Measurements from ENCODE around the gene CARD19.

The CARD19 gene

DNA sequence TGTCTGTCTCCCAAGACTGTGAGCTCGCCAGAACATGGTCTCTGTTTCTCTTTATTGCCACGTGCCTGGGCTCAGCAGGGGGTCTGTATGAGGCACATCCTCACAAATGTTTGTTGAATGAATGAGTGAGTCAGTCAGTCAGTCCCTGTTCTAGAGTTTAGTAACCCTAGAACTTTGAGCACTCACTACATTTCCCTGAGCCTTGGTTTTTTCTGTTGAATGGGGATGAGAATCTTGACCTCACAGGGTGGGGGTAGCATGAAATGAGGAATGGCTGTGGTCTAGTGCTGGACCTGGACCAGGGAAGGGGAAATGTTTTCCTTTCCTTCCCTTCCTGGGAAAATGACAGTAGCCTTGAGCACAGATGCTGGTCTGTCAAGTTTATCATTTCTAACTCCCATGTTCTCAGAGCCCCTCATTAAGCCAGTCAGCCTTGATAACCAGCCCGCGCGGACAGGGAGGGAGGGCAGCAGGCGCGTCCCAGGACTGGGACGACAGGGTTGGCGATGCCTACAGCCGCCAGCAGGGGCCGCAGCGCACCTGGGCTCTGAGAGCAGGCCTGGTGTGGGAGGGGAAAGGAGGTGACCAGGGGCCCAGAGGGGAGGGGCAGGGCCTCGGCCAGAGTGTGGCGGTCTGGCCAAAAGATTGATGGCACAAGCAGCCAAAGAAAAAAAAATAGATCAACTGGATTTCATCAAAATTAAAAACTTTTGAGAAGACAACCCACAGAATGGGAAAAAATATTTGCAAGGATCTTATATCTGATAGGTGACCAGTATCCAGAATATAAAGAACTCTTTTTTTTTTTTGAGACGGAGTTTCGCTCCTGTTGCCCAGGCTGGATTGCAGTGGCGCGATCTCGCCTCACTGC is 63.8 kb downstream of the CARD19 start:
- no peak overlapping the region for H3K4me3 ChIP-seq
- DNase-seq (ENCODE audit: low spot score in 2 of 2), result peak; percentile 77 to 93
- no peaks in the 10 kb centered on the region for H3K36me3 ChIP-seq (replicated peaks)
- no peaks in the 10 kb centered on the region for H3K9me3 ChIP-seq
- no peaks in the 10 kb centered on the region for H3K4me1 ChIP-seq
- in situ Hi-C loops (cut with MboI; ENCODE audit: low sequenced_read_pairs), result loop anchor here (5.0 to 25.0 kb wide), 2 partner anchors 142 to 802 kb away; partner anchors contain the start of gene BARX1
- H3K27me3 ChIP-seq (ENCODE audit: low read depth), result no peaks in the 10 kb centered on the region

DNA sequence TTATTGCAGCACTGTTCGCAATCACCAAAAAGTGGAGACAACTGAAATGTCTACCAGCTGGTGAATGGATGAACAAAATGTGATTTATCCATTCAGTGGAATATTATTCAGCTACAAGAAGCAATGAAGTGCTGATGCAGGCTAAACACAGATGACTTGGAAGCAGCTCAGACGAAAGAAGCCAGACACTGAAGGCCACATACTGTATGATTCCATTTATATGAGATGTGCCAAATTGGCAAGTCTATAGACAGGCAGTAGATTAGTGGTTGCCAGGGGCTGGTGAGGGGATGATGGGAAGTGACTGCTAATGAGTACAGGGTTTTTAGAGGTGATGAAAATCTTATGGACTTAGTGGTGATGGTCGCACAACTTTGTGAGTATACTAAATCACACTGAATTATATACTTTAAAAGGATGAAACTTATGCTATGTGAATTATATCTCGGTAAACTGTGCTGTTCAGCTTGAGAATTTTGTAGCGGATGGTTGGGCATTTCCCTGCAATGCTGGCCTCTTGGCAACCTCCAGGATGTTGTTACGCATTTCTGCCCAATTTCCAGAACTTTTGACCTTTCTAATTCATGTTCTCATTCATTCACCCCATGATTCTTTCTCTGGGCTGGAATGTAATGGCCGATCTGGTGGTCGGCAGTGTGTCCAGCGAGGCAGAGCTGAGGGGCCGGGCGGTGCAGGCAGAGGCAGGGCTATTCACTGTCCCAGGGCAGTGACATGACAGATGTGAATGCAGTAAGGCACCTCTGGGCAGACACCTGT is 66.0 kb downstream of the CARD19 start:
- in situ Hi-C loops (cut with MboI; ENCODE audit: low sequenced_read_pairs), result loop anchor here (5.0 to 25.0 kb wide), 2 partner anchors 140 to 800 kb away; partner anchors contain the start of gene BARX1
- DNase-seq (ENCODE audit: low spot score in 2 of 2), result no peak
- no peaks in the 10 kb centered on the region for H3K36me3 ChIP-seq (replicated peaks)
- no peaks in the 10 kb centered on the region for H3K27me3 ChIP-seq (ENCODE audit: low read depth)
- H3K4me3 ChIP-seq, result no peak overlapping the region
- no peaks in the 10 kb centered on the region for H3K9me3 ChIP-seq
- H3K4me1 ChIP-seq, result no peaks in the 10 kb centered on the region
